Transverse colon (tissue), 4 donors: Measurements from ENCODE around the gene TMEM181. TPM values are rescaled to one million over a fixed set of nuclear protein-coding genes. Genes with fewer than 3 reads are reported as not detected.
"Not testable (repeated sequence)": the region's sequence is repeated elsewhere in the genome, so short reads cannot be mapped to it uniquely, and the experiment has no call there.

ENCODE experiments used
- DNase-seq: peaks from one replicate; pipeline ENCODE4 v3.0.0-alpha.2; 2019
- H3K27ac ChIP-seq, 4 donors: fragments of 200-600 bp; sonication (generic); 2 replicates each; pipeline ENCODE4 v1.5.1; 2016 to 2018; ENCODE audit warnings: inconsistent platforms in 4 of 4
- H3K27me3 ChIP-seq: fragments of 200-600 bp; sonication (generic); 2 replicates; pipeline ENCODE4 v1.5.1; 2017; ENCODE audit warnings: inconsistent platforms
- H3K36me3 ChIP-seq, 4 donors: fragments of 200-600 bp; sonication (generic); 2 replicates each; pipeline ENCODE4 v1.5.1; 2017 to 2019; ENCODE audit warnings: inconsistent platforms in 4 of 4
- H3K4me1 ChIP-seq, 4 donors: fragments of 200-600 bp; sonication (generic); 2 replicates each; pipeline ENCODE4 v1.5.1; 2017 to 2020; ENCODE audit warnings: inconsistent platforms in 4 of 4
- H3K4me3 ChIP-seq, 4 donors: fragments of 200-600 bp; sonication (generic); 1 replicate in 1 of 4; 2 replicates in 3 of 4; pipeline versions ENCODE4 v1.5.1 to v1.6.1; 2017 to 2019; ENCODE audit warnings: inconsistent platforms in 4 of 4
- H3K9me3 ChIP-seq, 2 donors: fragments of 200-600 bp; sonication (generic); 2 replicates each; pipeline ENCODE4 v1.5.1; 2017 to 2019; ENCODE audit warnings: inconsistent platforms in 2 of 2
- EP300 ChIP-seq: sonication (generic); formaldehyde crosslinking; IDR thresholded peaks from one replicate; pipeline ENCODE4 v1.6.1; 2017; ENCODE audit warnings: antibody characterized with exemption, low read depth
- POLR2A ChIP-seq: fragments of 450-650 bp; IDR thresholded peaks from one replicate; pipeline ENCODE4 v1.6.1; 2016; ENCODE audit warnings: antibody characterized with exemption, mild to moderate bottlenecking, moderate library complexity
- POLR2AphosphoS5 ChIP-seq, 3 donors: sonication (generic); formaldehyde crosslinking; IDR thresholded peaks; one replicate each; pipeline ENCODE4 v1.6.1; 2016; ENCODE audit warnings: antibody characterized with exemption in 3 of 3
- WGBS, 2 donors: methylation state at CpG; one replicate each; pipeline ENCODE4 v1.1.5; 2018; ENCODE audit warnings: low coverage in 1 of 2; 5-methylcytosine and 5-hydroxymethylcytosine counted together
- in situ Hi-C, 4 donors: fragments of 200-750 bp; cut with MboI; loops; one replicate each; pipeline versions ENCODE4 v1.15.0 to v1.15.1; 2017; ENCODE audit warnings: low sequenced_read_pairs in 3 of 4, low pct_ligation_motif_present in 1 of 4, low pct_unique_long_range_greater_than_20kb in 1 of 4
- intact Hi-C: fragments of 100-400 bp; cut with DNase I; formaldehyde crosslinking; loops from one replicate; pipeline ENCODE4 v1.15.1; 2023; ENCODE audit warnings: low total_unique reads
- total RNA-seq, 4 donors: library from RNA; depleted of rRNA; stranded (reverse); fragments of >200 nt; gene quantifications; one replicate each; pipeline ENCODE4 v1.1.0, GENCODE V29; 2016
- TF ChIP-seq, protein P1 (sequence below), 5 experiments: fragments of 200-600 bp in 3 of 5; fragments of 450-650 bp in 2 of 5; sonication (generic) in 3 of 5; IDR thresholded peaks; 1 replicate in 2 of 5; 2 replicates in 3 of 5; pipeline ENCODE4 v1.5.1; 2016 to 2017; ENCODE audit warnings: antibody characterized with exemption in 5 of 5, inconsistent platforms in 3 of 5, mild to moderate bottlenecking in 2 of 5, moderate library complexity in 1 of 5

Gene TMEM181
- total RNA-seq, 4 donors from 2014 or later: 15.7 to 41.3 (median 34.2) TPM

GRCh38 chr6:158521759-158522158 lies 38.1 kb upstream of the TMEM181 start:
- intact Hi-C loops: no loop called here

GRCh38 chr6:158522616-158523015 lies 37.3 kb upstream of the TMEM181 start:
- Histone ChIP-seq H3K4me1 (peaks cover 0 to 10% (median 4%) of the 10 kb centered on the region in 4 donors), H3K9me3 (peaks cover 1 to 7% of the 10 kb centered on the region in 2 donors), H3K4me3 (no peak overlapping the region), H3K36me3 (no peaks in the 10 kb centered on the region), H3K27me3 (peaks cover 47% of the 10 kb centered on the region), H3K27ac (no peak overlapping the region)
- no peak for TF ChIP-seq POLR2AphosphoS5 (IDR thresholded peaks at IDR 0.05)
- TF ChIP-seq EP300: no peak
- TF ChIP-seq, protein P1, sequence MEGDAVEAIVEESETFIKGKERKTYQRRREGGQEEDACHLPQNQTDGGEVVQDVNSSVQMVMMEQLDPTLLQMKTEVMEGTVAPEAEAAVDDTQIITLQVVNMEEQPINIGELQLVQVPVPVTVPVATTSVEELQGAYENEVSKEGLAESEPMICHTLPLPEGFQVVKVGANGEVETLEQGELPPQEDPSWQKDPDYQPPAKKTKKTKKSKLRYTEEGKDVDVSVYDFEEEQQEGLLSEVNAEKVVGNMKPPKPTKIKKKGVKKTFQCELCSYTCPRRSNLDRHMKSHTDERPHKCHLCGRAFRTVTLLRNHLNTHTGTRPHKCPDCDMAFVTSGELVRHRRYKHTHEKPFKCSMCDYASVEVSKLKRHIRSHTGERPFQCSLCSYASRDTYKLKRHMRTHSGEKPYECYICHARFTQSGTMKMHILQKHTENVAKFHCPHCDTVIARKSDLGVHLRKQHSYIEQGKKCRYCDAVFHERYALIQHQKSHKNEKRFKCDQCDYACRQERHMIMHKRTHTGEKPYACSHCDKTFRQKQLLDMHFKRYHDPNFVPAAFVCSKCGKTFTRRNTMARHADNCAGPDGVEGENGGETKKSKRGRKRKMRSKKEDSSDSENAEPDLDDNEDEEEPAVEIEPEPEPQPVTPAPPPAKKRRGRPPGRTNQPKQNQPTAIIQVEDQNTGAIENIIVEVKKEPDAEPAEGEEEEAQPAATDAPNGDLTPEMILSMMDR (IDR thresholded peaks at IDR 0.05): no peak
- no peak for TF ChIP-seq POLR2A
- intact Hi-C loops: no loop called here
- in situ Hi-C loops: no loop called here
- WGBS, 2 donors: 91% methylated on average over 11 of the region's 11 CpGs; no CpG with 5 or more reads in 1 of the 2 donors
- no peak for DNase-seq

More at GRCh38 chr6:158521759-158522158, 38.1 kb upstream of the TMEM181 start:
- H3K4me1 ChIP-seq: peaks cover 0 to 10% (median 4%) of the 10 kb centered on the region in 4 donors
- no peak for DNase-seq
- in situ Hi-C loops: no loop called here
- H3K4me3 ChIP-seq: no peak overlapping the region
- peaks cover 0 to 2% of the 10 kb centered on the region in 2 donors for H3K9me3 ChIP-seq
- H3K36me3 ChIP-seq: no peaks in the 10 kb centered on the region
- peaks cover 51% of the 10 kb centered on the region for H3K27me3 ChIP-seq
- H3K27ac ChIP-seq: no peak overlapping the region
- no peak for TF ChIP-seq EP300
- no peak for TF ChIP-seq POLR2A
- TF ChIP-seq, protein P1 (IDR thresholded peaks at IDR 0.05): no peak
- TF ChIP-seq POLR2AphosphoS5 (IDR thresholded peaks at IDR 0.05): no peak
- 71 to 89% methylated on average over 1 of the region's 1 CpG for WGBS, 2 donors

GRCh38 chr6:158524311-158524710 lies 35.6 kb upstream of the TMEM181 start:
- TF ChIP-seq POLR2A (no peak), POLR2AphosphoS5 (IDR thresholded peaks at IDR 0.05) (no peak), EP300 (no peak)
- TF ChIP-seq, protein P1 (IDR thresholded peaks at IDR 0.05): no peak
- no peak overlapping the region for H3K4me3 ChIP-seq
- peaks cover 34% of the 10 kb centered on the region for H3K27me3 ChIP-seq
- no peaks in the 10 kb centered on the region for H3K4me1 ChIP-seq
- WGBS, 2 donors: 83 to 100% methylated on average over 2 to 6 of the region's 15 CpGs
- no peaks in the 10 kb centered on the region for H3K36me3 ChIP-seq
- no peak for DNase-seq
- in situ Hi-C loops (no loop called here), intact Hi-C loops (no loop called here)
- H3K9me3 ChIP-seq: peaks cover 4 to 10% of the 10 kb centered on the region in 2 donors
- H3K27ac ChIP-seq: no peak overlapping the region

GRCh38 chr6:158527858-158528257 lies 32.0 kb upstream of the TMEM181 start:
- DNase-seq, in situ Hi-C loops, H3K4me1 ChIP-seq, intact Hi-C loops, H3K4me3 ChIP-seq, H3K9me3 ChIP-seq, H3K36me3 ChIP-seq, H3K27ac ChIP-seq: not testable (repeated sequence)
- H3K27me3 ChIP-seq: peaks cover 22% of the 10 kb centered on the region
- 83 to 85% methylated on average over 1 of the region's 1 CpG for WGBS, 2 donors

- WGBS, 2 donors: 40 to 85% methylated on average over 1 to 6 of the region's 6 CpGs
- Histone ChIP-seq H3K27me3 (peaks cover 22% of the 10 kb centered on the region), H3K4me3 (no peak overlapping the region), H3K27ac (no peak overlapping the region), H3K36me3 (no peaks in the 10 kb centered on the region), H3K9me3 (peaks cover 4 to 10% of the 10 kb centered on the region in 2 donors), H3K4me1 (no peaks in the 10 kb centered on the region)
- TF ChIP-seq POLR2A (no peak), POLR2AphosphoS5 (IDR thresholded peaks at IDR 0.05) (no peak), EP300 (no peak)
- TF ChIP-seq, protein P1 (IDR thresholded peaks at IDR 0.05): no peak
- in situ Hi-C loops (no loop called here), intact Hi-C loops (no loop called here)
- no peak for DNase-seq
Measured at GRCh38 chr6:158528826-158529225, 31.1 kb upstream of the TMEM181 start.
